Endometrial microvascular endothelial cells (primary cell): ENCODE results near the gene KIRREL3. TPM values are rescaled to one million over a fixed set of nuclear protein-coding genes. Genes with fewer than 3 reads are reported as not detected.

Experiments
- in situ Hi-C: cut with HindIII; loops from 2 replicates; pipeline ENCODE4 v1.10.0; 2017; ENCODE audit warnings: low sequenced_read_pairs, low pct_unique_long_range_greater_than_20kb; ENCODE audit errors: inconsistent ontology term
- total RNA-seq: library from RNA; depleted of rRNA; stranded (reverse); fragments of >200 nt; gene quantifications from one replicate; pipeline ENCODE4 v1.2.3, GENCODE V29; 2015; ENCODE audit errors: inconsistent ontology term

The KIRREL3 gene
- total RNA-seq, 1 donor from 2014 or later: 0.56 TPM

DNA sequence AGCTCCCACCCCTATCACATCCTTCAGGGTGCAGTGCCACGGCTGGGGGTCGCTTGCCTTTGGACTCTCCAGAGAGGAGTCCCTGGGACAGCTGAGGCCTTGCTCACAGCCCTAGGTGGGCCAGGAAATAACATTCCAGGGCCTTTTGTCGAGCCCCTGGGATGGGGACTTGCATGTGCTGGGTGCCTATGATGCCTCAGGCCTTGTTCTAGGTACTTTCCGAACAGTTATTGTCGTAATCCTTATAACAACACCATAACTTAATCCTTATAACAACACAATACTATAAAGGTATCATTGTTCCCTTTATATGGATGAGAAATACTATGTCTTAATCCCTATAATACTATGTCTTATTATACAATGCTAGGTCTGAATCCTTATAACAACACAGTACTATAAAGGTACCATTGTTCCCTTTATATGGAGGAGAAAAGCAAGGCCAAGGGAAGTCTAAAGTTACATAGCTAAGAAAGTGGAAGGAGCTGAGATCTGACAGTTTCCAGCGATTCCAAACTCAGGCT lies 408.5 kb downstream of the KIRREL3 start:
- in situ Hi-C loops: no loop called here

DNA sequence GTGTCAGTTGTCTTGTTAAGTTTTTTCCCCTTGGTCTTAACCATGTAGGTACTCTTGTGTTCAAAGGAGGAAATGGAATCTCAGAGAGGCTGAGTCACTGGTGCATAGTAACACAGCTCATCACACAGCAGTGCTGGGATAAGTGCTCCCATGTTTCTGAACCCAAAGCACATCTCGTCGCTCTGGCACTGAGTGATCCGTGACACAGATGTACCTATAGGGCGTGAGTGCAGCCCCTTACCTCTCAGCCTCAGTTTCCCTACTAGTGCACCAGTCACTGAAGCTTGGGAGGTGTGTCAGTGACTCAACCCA lies 411.1 kb downstream of the KIRREL3 start:
- in situ Hi-C loops: no loop called here

DNA sequence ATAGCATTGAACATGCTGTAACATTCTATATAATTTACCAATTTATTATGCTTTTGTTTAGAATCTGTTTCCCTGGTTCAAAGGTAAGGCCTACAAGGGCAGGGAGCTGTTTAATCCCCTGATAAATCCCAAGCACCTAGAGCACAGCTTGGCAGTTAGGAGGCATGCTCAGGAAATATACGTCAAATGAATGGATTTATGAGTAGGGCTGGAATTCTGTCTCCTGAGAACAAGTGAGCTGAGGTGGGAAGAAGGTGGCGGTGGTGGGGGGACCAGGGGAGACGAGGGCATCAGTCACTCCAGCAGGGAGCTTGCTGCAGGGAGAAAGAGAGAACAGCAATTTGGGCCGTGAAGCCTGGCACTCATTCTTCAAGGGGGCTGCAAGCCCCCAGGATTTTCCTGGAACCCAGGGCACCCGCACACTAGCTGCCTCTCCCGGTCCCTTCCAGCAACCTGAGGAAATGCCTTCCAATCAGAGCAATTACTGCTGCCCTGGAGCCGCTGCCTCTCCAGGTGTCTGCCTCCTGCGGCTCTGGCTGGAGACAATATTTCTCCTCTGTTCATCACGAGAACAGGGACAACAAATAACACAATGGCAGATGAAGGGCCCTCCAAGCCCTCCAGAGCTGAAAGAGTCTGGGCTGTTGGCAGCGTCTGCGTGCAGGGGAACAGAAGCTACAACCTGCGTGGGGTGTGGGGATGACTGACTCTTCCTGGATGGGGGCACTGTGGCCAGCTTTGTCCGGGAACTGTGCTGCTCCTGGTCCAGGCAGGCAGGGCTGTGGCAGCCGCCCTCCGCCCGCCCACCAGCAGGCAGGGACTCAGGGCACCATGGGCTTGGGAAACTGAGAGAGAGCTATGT lies 411.7 kb downstream of the KIRREL3 start:
- in situ Hi-C loops: no loop called here

DNA sequence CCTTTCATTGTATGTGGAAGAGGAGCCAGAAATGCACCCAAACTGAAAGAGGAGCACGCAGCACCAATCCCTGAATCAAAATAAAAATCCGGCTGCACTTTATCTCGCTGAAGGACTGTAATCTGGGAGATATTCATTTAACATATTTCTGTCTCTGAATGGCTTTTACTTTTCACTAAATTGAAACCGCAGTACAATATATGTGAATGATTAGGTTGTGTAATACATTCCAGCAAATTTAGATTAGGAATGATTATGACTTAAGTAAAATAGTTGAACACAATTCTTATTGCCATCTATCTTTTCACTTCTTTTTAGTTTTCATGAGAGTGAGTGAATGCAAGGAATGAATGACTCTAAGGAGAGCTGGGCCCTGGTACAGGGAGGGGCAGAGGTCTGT lies 413.0 kb downstream of the KIRREL3 start:
- in situ Hi-C loops: no loop called here

DNA sequence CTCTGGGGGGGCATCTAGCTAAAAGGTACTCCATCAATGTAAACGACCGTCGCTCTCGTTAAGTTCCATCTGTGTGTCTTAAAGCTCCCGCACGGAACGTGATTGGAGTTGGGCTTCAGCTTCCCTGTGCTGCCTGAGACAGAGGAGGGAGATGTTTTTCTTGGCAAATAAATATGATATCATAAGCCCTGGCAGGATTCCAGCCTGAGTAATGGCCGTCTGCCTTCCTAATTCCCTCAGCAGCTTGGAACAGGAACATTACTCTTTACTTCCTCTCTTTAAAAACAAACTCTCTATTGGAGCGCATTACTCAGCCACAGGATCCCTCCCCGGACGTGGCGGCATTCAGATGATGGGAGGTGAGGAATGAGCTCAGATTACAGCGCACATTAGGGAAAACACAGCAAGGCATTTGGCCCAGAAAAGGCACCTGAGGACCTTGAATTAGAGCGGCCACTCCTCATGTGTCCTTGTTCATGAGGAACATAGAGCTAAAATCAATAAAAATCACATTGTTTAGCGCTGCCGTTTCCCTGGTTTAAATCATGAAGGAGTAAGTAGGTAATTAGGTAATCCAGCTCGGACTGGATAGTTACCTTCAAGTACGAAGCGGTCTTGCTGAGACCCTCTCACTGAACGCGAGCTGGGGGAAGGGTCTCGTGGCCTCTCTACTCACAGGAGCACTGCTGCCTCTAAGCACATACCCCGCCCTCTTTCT lies 414.6 kb downstream of the KIRREL3 start:
- in situ Hi-C loops: no loop called here

DNA sequence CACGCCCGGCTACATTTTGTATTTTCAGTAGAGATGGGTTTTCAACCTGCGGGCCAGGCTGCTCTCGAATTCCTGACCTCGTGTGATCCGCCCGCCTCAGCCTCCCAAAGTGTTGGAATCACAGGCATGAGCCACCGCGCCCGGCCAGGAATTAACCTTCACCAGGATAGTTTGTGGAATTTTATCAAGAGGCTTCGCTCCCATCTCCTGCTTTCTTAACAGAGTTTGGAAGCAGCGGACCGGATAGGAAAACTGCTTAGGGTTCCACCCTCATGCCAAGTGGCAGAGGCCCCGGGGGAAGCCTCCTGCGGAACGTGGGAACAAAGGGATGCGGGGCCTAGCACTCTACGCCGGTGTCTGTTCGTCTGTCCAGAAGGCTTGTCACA lies 415.2 kb downstream of the KIRREL3 start:
- in situ Hi-C loops: no loop called here

DNA sequence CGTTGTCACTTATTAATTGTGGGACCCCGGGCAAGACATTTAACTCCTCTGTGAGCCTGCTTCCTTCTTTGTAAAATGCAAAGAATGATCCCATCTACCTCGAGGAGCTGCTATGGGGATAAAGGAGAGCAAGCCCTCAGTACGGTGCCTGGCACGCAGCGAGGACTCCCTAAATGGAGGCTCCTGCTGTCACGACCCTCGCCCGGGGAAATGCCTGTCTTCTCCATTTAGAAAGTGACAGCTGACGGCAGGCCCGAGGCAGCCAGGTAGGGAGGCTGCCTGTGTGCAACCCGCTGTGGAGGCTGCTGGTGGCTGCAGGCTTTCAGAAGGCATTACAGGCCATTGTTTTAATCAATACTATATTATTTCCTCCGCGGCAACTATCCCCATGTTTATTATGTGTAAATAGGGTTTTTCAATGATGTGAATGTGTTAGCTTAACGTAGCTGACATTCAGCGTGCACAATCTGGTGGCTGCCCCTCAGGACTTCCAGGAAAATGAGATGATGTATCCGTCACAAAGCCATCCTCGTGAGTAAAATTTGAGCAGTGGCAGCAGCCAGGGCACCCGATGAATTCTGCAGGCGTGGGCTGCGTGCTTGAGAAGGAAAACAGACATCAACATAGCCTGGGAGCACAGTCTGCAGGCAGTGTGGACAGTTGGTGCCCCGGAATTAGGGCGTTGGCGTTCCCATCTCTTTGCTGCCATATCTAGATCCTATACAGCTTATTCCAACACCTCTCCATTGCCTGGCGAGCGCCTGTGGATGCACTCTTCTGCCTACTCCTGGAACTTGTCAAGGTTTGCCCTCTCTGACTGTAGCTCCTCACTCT lies 416.8 kb downstream of the KIRREL3 start:
- in situ Hi-C loops: no loop called here

DNA sequence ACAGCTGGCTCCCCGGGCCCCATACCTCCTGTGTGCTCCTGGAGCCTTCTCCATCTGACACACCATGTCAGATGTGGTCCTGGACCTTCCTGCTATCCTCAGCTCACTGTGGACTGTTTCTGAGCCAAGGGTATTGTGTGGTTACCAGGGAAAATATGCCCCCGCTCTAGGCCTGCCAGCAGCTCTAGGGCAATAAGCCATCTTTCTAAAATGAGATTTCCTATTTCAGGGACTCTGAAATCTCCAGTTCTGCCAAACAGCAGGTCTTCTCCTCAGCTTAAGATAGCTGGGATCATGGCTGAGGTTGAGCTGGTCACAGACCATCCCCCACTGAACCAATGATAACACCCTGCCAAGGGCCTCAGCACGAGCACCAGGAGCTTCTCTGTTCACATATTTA lies 417.5 kb downstream of the KIRREL3 start:
- in situ Hi-C loops: no loop called here

DNA sequence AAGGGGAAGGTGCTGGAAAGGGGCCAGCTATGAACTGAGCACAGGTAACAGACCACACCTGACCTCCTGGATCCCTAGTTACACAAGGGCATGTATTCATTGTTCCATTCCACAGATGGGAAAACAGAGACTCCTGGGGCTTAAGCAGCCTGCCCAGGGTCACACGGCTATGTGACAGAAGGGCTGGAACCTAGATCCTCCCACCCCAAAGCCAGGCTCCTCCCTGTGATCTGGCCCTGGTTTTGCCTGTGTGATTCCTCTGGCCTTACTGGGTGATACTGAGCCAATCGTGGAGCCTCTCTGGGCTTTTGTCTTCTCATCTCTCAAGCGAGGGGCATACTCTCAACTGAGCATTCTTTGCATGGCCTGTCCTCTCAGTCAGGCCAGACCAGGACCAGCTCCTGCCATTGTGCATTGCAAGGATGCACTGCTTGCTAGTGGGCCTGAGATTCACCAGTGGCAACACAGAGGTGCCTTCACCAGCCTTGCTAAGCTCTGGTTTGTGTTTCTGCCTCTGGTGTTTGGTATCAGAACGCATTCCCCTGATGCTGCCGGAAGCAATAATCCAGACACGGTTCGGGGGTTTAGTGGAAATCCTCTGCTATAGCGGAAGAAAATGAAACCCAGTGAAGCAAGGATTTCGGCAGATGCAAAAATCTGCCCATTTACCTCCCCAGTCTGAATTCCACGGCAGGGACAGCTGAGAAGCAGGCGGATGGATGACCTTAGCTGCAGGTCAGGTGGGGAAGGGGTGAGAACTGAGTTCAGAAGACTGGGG lies 418.5 kb downstream of the KIRREL3 start:
- in situ Hi-C loops: no loop called here

DNA sequence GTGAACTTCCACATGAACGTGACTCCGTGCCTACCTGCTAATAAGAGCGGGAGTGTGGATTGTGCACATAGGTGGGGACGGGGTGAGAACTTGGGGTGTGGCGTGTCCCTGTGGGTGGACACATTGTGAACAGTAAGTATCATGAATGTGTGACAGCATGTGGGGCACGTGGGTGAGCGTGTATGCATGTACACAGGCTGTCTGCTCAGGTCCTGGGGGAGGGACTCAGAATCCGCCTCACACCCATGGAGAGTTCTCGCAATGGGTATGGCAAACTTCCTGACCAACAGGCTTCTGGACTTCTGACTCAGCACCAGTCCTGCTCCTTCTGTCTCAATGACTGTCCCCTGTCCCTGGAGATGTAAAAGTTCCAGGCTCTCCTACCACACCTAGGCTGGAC lies 422.1 kb downstream of the KIRREL3 start:
- in situ Hi-C loops: no loop called here

DNA sequence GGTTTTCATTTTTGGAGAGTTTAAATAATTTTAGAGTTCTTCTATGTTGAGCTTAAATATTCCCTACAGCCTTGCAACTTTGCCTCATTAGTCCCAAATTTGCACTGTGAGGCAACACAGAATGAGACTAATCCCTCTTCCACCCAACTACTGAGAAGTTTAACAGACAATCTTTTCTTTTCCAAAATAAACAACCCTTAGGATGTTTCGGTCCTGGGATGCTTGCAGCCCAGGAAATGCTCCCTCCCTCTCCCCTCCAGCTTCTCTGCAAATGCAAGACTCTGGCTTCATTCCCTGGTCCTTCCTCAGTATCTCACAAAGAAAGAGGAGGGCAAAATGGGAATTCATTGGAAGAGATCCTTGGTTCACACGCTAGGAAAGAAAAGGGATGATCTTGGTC lies 422.5 kb downstream of the KIRREL3 start:
- in situ Hi-C loops: no loop called here

DNA sequence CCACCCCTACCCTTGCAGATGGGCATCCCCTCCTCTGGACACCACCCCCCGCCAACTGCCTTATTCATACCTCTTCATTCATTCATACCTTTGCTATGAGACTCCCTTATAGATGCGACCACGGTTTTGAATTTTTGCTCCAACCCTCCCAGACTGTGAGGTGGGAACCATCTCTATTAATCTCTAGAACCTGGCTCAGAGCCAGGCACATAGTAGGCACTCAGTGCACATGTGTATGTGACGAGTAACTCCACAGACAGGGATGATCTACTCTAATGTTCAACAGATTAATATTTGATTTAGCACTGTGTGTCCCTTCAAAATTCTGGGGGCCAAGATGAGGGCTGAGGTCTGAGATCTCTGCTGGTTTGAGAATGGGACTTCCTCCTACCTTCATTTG lies 424.7 kb downstream of the KIRREL3 start:
- in situ Hi-C loops: no loop called here

DNA sequence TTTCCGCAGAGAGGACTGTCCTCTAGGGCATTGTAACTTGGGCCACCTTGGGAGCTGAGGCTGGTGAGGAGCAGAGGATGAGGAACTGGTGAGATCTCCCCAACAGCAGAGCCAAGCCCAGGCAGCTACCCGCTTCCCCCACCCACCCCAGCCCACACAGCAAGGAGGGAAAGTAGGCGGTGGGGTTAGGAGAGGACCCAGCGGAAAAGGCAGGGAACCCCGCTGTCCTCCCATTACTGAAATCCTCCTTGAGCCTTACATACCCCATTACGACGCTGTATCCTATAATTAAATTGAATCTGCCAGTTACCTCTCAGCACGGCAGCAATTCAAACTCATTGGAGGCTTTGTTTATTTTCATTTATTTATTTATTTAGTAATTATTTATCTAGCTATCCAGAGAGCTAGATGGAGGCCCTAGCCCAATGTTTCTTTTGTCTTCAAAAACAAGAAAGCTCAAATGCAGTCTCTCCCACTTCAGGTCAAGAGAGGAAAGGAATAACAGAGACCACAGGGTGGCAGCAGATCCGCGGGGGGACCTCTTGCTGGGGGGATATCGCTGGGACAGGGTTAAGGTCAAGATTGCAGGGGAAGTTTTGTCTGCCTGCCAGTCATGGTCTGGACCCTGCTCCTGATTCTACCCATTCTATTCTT lies 427.1 kb downstream of the KIRREL3 start:
- in situ Hi-C loops: no loop called here

DNA sequence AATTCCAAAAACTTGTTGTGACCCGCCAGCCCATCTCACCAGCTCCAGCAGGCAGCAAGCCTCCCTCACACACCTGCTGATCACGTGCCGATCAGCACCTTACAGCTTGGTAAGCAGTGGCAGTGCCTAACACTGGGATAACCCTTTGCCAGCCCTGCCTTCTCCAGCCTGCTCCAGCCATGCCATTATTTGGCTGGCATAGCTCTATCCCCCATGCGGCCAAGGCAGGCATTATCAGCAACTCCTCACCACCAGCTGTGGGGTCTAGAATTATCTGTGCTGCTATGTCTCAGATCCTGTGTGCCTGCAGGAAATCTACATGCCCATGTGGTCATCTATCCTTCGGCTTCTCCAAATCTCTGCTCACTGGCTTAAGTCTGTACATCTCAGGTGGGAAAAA lies 430.1 kb downstream of the KIRREL3 start:
- in situ Hi-C loops: no loop called here

DNA sequence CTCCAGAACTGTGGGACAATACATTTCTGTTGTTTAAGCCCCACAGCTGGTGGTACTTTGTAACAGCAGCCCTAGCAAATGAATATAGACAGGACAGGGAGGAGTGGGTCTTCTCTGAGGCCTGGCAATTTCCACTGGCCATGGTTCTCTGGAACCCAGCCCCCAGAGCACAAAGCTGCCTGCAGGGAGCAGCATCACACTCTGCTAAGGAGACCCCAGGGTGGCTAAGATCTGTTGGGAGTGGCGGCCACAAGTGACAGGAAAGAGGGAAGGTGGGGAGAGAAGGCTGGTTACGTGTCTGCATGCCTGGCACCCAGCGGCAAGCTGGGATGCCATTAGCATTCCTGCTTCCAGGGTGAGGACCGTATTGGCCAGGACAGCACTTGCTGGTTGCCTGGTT lies 433.2 kb downstream of the KIRREL3 start:
- in situ Hi-C loops: no loop called here

DNA sequence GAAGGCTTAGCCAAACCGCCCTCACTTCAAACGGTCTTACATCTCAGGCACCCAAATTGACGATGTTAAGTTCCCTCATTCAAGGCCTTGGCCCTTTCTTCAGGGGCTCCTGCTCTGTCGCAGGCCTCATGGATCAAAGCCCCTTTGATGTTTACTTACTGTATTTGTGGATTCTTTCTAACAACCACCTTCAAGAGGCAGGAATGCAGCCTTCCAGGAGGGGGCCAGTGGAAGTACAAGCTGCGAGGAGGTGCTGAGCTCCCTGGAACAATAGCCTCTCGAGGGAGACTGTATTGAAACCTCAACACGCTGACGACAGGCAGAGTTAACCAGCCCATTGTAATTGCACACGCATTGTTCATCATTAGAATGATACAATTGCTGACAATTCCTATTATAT lies 436.0 kb downstream of the KIRREL3 start:
- in situ Hi-C loops: no loop called here

DNA sequence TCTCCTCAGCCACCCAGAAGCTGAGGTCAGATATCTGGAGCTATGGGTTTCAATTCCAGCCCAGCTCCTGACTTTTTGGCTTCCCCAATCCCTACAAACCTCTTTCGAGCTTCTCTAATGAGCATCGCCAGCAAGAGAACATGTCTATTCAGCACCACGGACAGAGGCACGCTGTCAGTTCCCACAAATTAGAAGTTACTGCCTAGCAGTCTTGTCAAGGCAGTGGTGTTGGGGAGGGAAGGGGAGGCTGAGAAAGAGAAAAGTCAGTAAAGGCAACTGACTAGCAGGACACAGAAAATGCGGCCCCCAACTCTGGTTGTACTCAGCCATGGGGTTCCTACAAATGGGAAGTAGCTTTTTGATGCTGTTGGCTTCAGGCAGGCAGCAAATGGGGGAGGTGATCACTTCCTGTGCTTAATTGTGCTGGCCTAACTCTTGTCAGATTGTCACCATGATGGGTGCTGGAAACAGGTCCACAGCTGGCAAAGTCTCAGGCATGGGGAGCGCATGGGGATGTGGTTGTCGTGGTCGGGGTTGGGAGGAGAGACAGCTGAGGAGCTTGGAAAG lies 439.2 kb downstream of the KIRREL3 start:
- in situ Hi-C loops: no loop called here

DNA sequence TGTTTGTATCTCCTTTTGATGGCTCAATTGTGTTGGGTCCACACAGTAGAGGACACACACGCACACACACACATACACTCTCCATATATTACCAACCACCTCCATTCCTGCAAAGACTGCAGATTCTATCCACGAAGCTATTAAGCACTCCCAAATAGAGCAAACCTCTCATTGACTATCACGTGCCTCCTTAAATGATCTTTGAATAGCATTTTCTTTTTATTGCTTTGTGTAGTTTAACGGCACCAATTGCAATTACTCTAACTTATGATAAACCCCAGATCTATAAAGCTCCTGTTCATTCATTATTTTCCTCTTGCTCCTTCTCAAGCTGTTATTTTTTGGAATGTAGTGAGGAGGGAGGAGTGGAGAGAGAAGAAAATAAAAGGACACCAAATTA lies 440.3 kb downstream of the KIRREL3 start:
- in situ Hi-C loops: no loop called here
